Keratinocyte (primary cell): ENCODE results near the gene CALCB. TPM values are rescaled to one million over a fixed set of nuclear protein-coding genes. Genes with fewer than 3 reads are reported as not detected.

ENCODE experiments used
- DNase-seq: peaks from one replicate; pipeline ENCODE4 v3.0.0-alpha.2; 2011; ENCODE audit warnings: low read depth, missing footprints, low spot score
- FAIRE-seq: peaks from 2 replicates; lab custom pipeline; 2011; peaks lifted over from hg19 to GRCh38; lab: Jason Lieb, UNC
- H2AFZ ChIP-seq: 2 replicates; pipeline ENCODE4 v1.6.0; 2012; ENCODE audit warnings: low read length, control low read depth, inconsistent platforms; ENCODE audit not compliant: control insufficient read depth
- H3K27ac ChIP-seq: 2 replicates; pipeline ENCODE4 v1.5.1; 2011; ENCODE audit warnings: low read length; ENCODE audit not compliant: control insufficient read depth, insufficient read depth
- H3K27me3 ChIP-seq: 3 replicates; pipeline ENCODE4 v1.6.0; 2011; ENCODE audit warnings: low read length; ENCODE audit not compliant: control insufficient read depth, insufficient read depth; ENCODE audit errors: extremely low read depth
- H3K36me3 ChIP-seq, 2 experiments: 2 replicates in 1 of 2; 3 replicates in 1 of 2; pipeline ENCODE4 v1.5.1; 2011; ENCODE audit warnings: low read length in 2 of 2, mild to moderate bottlenecking in 1 of 2; ENCODE audit not compliant: control insufficient read depth in 2 of 2, insufficient read depth in 2 of 2; ENCODE audit errors: extremely low read depth in 1 of 2
- H3K4me1 ChIP-seq: 3 replicates; pipeline ENCODE4 v1.5.1; 2011; ENCODE audit warnings: low read length; ENCODE audit not compliant: control insufficient read depth, insufficient read depth; ENCODE audit errors: extremely low read depth
- H3K4me2 ChIP-seq: 3 replicates; pipeline ENCODE4 v1.6.0; 2011; ENCODE audit warnings: low read depth, low read length; ENCODE audit not compliant: control insufficient read depth, insufficient read depth; ENCODE audit errors: extremely low read depth
- H3K4me3 ChIP-seq, 3 experiments: fragments of 200-600 bp in 1 of 3; sonication (generic) in 1 of 3; 2 replicates in 2 of 3; 3 replicates in 1 of 3; pipeline ENCODE4 v1.5.1; 2011 to 2016; ENCODE audit warnings: low read length in 3 of 3, mild to moderate bottlenecking in 3 of 3, control low read depth in 2 of 3, inconsistent platforms in 1 of 3, low read depth in 1 of 3, mixed read lengths in 1 of 3, mixed run types in 1 of 3, moderate library complexity in 1 of 3; ENCODE audit not compliant: control insufficient read depth in 2 of 3, insufficient read depth in 2 of 3; ENCODE audit errors: extremely low read depth in 1 of 3
- H3K79me2 ChIP-seq: 2 replicates; pipeline ENCODE4 v1.6.0; 2012; ENCODE audit warnings: low read length; ENCODE audit not compliant: control insufficient read depth, insufficient read depth
- H3K9ac ChIP-seq: 3 replicates; pipeline ENCODE4 v1.6.0; 2011; ENCODE audit warnings: low read length; ENCODE audit not compliant: control insufficient read depth, insufficient read depth; ENCODE audit errors: extremely low read depth
- H3K9me1 ChIP-seq: 3 replicates; pipeline ENCODE4 v1.6.0; 2011; ENCODE audit warnings: low read length; ENCODE audit not compliant: control insufficient read depth, insufficient read depth; ENCODE audit errors: extremely low read depth
- H3K9me3 ChIP-seq: 2 replicates; pipeline ENCODE4 v1.5.1; 2012; ENCODE audit warnings: low read depth, low read length; ENCODE audit not compliant: control insufficient read depth
- H4K20me1 ChIP-seq: 3 replicates; pipeline ENCODE4 v1.6.0; 2011; ENCODE audit warnings: low read length; ENCODE audit not compliant: control insufficient read depth, insufficient read depth; ENCODE audit errors: extremely low read depth
- CTCF ChIP-seq, 3 experiments: IDR thresholded peaks in 1 of 3; conservative IDR thresholded peaks in 1 of 3; optimal IDR thresholded peaks in 1 of 3; 2 replicates in 2 of 3; 3 replicates in 1 of 3; pipeline versions ENCODE3 to v1.5.1; 2011; ENCODE audit warnings: low read length in 3 of 3, mild to moderate bottlenecking in 3 of 3, moderate library complexity in 2 of 3, control low read depth in 1 of 3, inconsistent platforms in 1 of 3; ENCODE audit not compliant: insufficient read depth in 2 of 3; ENCODE audit errors: extremely low read depth in 1 of 3
- EZH2 ChIP-seq: IDR thresholded peaks from one replicate; pipeline ENCODE4 v1.6.1; 2012; ENCODE audit warnings: inconsistent platforms, mild to moderate bottlenecking, low read length, moderate library complexity
- dilution Hi-C: fragments of 300-500 bp; cut with MboI; formaldehyde crosslinking; loops from one replicate; pipeline ENCODE4 v1.7.0; 2020; ENCODE audit warnings: low sequenced_read_pairs; ENCODE audit not compliant: extremely low pct_ligation_motif_present
- polyA plus RNA-seq, 5 experiments: library from polyadenylated mRNA; depleted of rRNA in 3 of 5; stranded (reverse) in 3 of 5; stranded (forward) in 1 of 5; unstranded in 1 of 5; fragments of >200 nt; gene quantifications; 1 replicate in 1 of 5; 2 replicates in 3 of 5; 3 replicates in 1 of 5; pipeline versions ENCODE4 v1.2.1 to v1.2.3, GENCODE V29; 2011 to 2012; ENCODE audit warnings: missing spikeins in 2 of 5, low read depth in 1 of 5, low replicate concordance in 1 of 5

CALCB gene
- polyA plus RNA-seq, 1 donor (not counting 4 experiments of a cell fraction or from before 2014, with no cell fraction given), result not detected

- FAIRE-seq, result peak; percentile 74
- Histone ChIP-seq H3K4me2 (peak overlapping the region; percentile 46), H3K27ac (peak overlapping the region; percentile 5)
Observed at GRCh38 chr11:15053191-15053685, 20.2 kb upstream of the CALCB start.

GRCh38 chr11:15055620-15056356, 17.6 kb upstream of the CALCB start:
- no peak overlapping the region for H2AFZ ChIP-seq
- FAIRE-seq, result no peak

More at GRCh38 chr11:15053191-15053685, 20.2 kb upstream of the CALCB start:
- no peak overlapping the region for H2AFZ ChIP-seq
- no peaks in the 10 kb centered on the region for H3K79me2 ChIP-seq
- no peak for TF ChIP-seq EZH2
- H3K27me3 ChIP-seq, result no peaks in the 10 kb centered on the region
- peaks cover 7% of the 10 kb centered on the region for H3K4me1 ChIP-seq
- H4K20me1 ChIP-seq, result no peaks in the 10 kb centered on the region
- no peak for DNase-seq
- H3K4me3 ChIP-seq, result no peak overlapping the region
- no peaks in the 10 kb centered on the region for H3K36me3 ChIP-seq
- dilution Hi-C loops, result no loop called here
- no peaks in the 10 kb centered on the region for H3K9me1 ChIP-seq
- H3K9ac ChIP-seq, result no peak overlapping the region
- H3K9me3 ChIP-seq, result no peaks in the 10 kb centered on the region

More at GRCh38 chr11:15055620-15056356, 17.6 kb upstream of the CALCB start:
- Histone ChIP-seq H3K9me3 (no peaks in the 10 kb centered on the region), H3K9ac (no peak overlapping the region), H3K4me1 (peaks cover 7% of the 10 kb centered on the region), H3K27me3 (no peaks in the 10 kb centered on the region), H3K36me3 (no peaks in the 10 kb centered on the region), H3K27ac (no peak overlapping the region), H4K20me1 (no peaks in the 10 kb centered on the region), H3K79me2 (no peaks in the 10 kb centered on the region), H3K4me3 (no peak overlapping the region), H3K9me1 (no peaks in the 10 kb centered on the region), H3K4me2 (no peak overlapping the region)
- TF ChIP-seq EZH2 (no peak), CTCF (optimal IDR thresholded peaks at IDR 0.05 in 1 of 3, IDR thresholded peaks at IDR 0.05 in 1 of 3, conservative IDR thresholded peaks at IDR 0.05 in 1 of 3; ENCODE audit: extremely low read depth in 1 of 3, insufficient read depth in 2 of 3, low read length in 3 of 3) (no peak)
- dilution Hi-C loops, result no loop called here
- DNase-seq, result no peak
